ENCODE data around the gene SHISAL2B.

GRCh38 chr5:64688391-64688790, 1.9 kb upstream of the SHISAL2B start:
- TF ChIP-seq CTCF (IDR thresholded peaks at IDR 0.05) (no peak), POLR2AphosphoS5 (IDR thresholded peaks at IDR 0.05) (no peak), POLR2A (IDR thresholded peaks at IDR 0.05; ENCODE audit: low read depth) (no peak), EP300 (IDR thresholded peaks at IDR 0.05) (no peak)
